Gastroesophageal sphincter (tissue), 3 donors: ENCODE measurements around the gene CDYL.

Source experiments
- CTCF ChIP-seq, 4 experiments: fragments of 200-600 bp in 2 of 4; fragments of 450-650 bp in 2 of 4; sonication (generic) in 1 of 4; IDR thresholded peaks; one replicate each; pipeline ENCODE4 v1.5.1; 2017 to 2019; ENCODE audit warnings: antibody characterized with exemption in 4 of 4, mild to moderate bottlenecking in 2 of 4, moderate library complexity in 2 of 4
- EP300 ChIP-seq: sonication (generic); formaldehyde crosslinking; IDR thresholded peaks from one replicate; pipeline ENCODE4 v1.6.1; 2017; ENCODE audit warnings: antibody characterized with exemption, mild to moderate bottlenecking
- POLR2A ChIP-seq, 2 donors: fragments of 450-650 bp; IDR thresholded peaks; one replicate each; pipeline ENCODE4 v1.6.1; 2017; ENCODE audit warnings: antibody characterized with exemption in 2 of 2, mild to moderate bottlenecking in 2 of 2, moderate library complexity in 1 of 2
- POLR2AphosphoS5 ChIP-seq: sonication (generic); formaldehyde crosslinking; IDR thresholded peaks from one replicate; pipeline ENCODE4 v1.6.1; 2017; ENCODE audit warnings: antibody characterized with exemption

GRCh38 chr6:4924661-4925271 is 148.6 kb downstream of the CDYL start:
- no peak for TF ChIP-seq CTCF (IDR thresholded peaks at IDR 0.05)
- no peak for TF ChIP-seq POLR2A (IDR thresholded peaks at IDR 0.05)
- no peak for TF ChIP-seq EP300
- TF ChIP-seq POLR2AphosphoS5: no peak
